ENCODE data around the gene PIGT. TPM values are rescaled to one million over a fixed set of nuclear protein-coding genes. Genes with fewer than 3 reads are reported as not detected.
"Not testable (repeated sequence)": the region's sequence is repeated elsewhere in the genome, so short reads cannot be mapped to it uniquely, and the experiment has no call there.

Gene PIGT
- polyA plus RNA-seq, 1 of the 3 experiments (the other 2 are of a cell fraction) = 144 TPM

- H3K27ac ChIP-seq (ENCODE audit: low read depth in 2 of 2, low read length in 1 of 2) = no peak overlapping the region
- peak overlapping the region; percentile 46 to 49; a peak in 3 of 4 replicates for H3K4me3 ChIP-seq (ENCODE audit: low read depth in 2 of 2, low read length in 1 of 2)
- CTCF ChIA-PET = interaction anchor here (0.6 to 1.7 kb wide), 13 partner anchors 11 to 301 kb away, joined by 3 to 5 read pairs (median 3); partner anchors contain the start of genes PIGT and SYS1
- WGBS (ENCODE audit: low lambda C conversion rate) = 1% methylated on average over 16 of the region's 50 CpGs
- H2AFZ ChIP-seq (ENCODE audit: low read depth) = 0 out of 2 replicates have a peak overlapping the region, but pooled peaks have one; percentile 51
- H3K79me2 ChIP-seq (ENCODE audit: insufficient read depth) = no peaks in the 10 kb centered on the region
- peak overlapping the region; percentile 71 for H3K4me2 ChIP-seq
- POLR2A ChIA-PET = no interaction called here
- H3K27me3 ChIP-seq (ENCODE audit: insufficient read depth) = peaks cover 47% of the 10 kb centered on the region; the same call in 1 of the 2 replicates
- H3K9ac ChIP-seq = no peak overlapping the region
- no peaks in the 10 kb centered on the region for H3F3A ChIP-seq (replicated peaks; ENCODE audit: insufficient read depth)
- H4K20me1 ChIP-seq (ENCODE audit: insufficient read depth) = no peaks in the 10 kb centered on the region
- no peak for TF ChIP-seq CTCF (IDR thresholded peaks at IDR 0.05)
- TF ChIP-seq NRF1 (IDR thresholded peaks at IDR 0.05; ENCODE audit: low read depth, low read length) = no peak
- DNase-seq = peak; percentile 73
- peaks cover 0 to 5% of the 10 kb centered on the region in 2 experiments; a peak in 1 of 4 replicates for H3K4me1 ChIP-seq (ENCODE audit: control insufficient read depth in 1 of 2, insufficient read depth in 2 of 2, low read depth in 1 of 2, low read length in 1 of 2)
- H3K9me3 ChIP-seq = no peaks in the 10 kb centered on the region
- no peaks in the 10 kb centered on the region for H3K9me2 ChIP-seq
- H3K36me3 ChIP-seq (replicated peaks in 1 of 2; ENCODE audit: control insufficient read depth in 1 of 2, insufficient read depth in 2 of 2, low read length in 1 of 2) = no peaks in the 10 kb centered on the region
These were observed 54.5 kb downstream of the PIGT start for GRCh38 chr20:45470262-45470931.

GRCh38 chr20:45470937-45471336 is 55.0 kb downstream of the PIGT start:
- H3K9me3 ChIP-seq = no peaks in the 10 kb centered on the region
- H3K9me2 ChIP-seq = no peaks in the 10 kb centered on the region
- H3K4me2 ChIP-seq = peak overlapping the region; percentile 71
- TF ChIP-seq RAD21 (IDR thresholded peaks at IDR 0.05; ENCODE audit: low read length) (peak; percentile 30; the same call in 1 of the 2 replicates), MAX (IDR thresholded peaks at IDR 0.05; ENCODE audit: low read depth) (no peak)
- H2AFZ ChIP-seq (ENCODE audit: low read depth) = no peak overlapping the region
- H3K79me2 ChIP-seq (ENCODE audit: insufficient read depth) = no peaks in the 10 kb centered on the region
- CTCF ChIA-PET = interaction anchor here (0.6 to 1.7 kb wide), 9 partner anchors 11 to 283 kb away, joined by 3 to 5 read pairs (median 3); no protein-coding TSS in a partner anchor
- POLR2A ChIA-PET = no interaction called here
- no peak overlapping the region for H3K9ac ChIP-seq
- DNase-seq = no peak
- no peaks in the 10 kb centered on the region for H3K36me3 ChIP-seq (replicated peaks in 1 of 2; ENCODE audit: control insufficient read depth in 1 of 2, insufficient read depth in 2 of 2, low read length in 1 of 2)
- 62% methylated on average over 10 of the region's 10 CpGs for WGBS (ENCODE audit: low lambda C conversion rate)
- H3K4me1 ChIP-seq (ENCODE audit: control insufficient read depth in 1 of 2, insufficient read depth in 2 of 2, low read depth in 1 of 2, low read length in 1 of 2) = peaks cover 0 to 5% of the 10 kb centered on the region in 2 experiments; a peak in 1 of 4 replicates
- peaks cover 43% of the 10 kb centered on the region; the same call in 1 of the 2 replicates for H3K27me3 ChIP-seq (ENCODE audit: insufficient read depth)
- no peaks in the 10 kb centered on the region for H4K20me1 ChIP-seq (ENCODE audit: insufficient read depth)
- no peaks in the 10 kb centered on the region for H3F3A ChIP-seq (replicated peaks; ENCODE audit: insufficient read depth)
- H3K27ac ChIP-seq (ENCODE audit: low read depth in 2 of 2, low read length in 1 of 2) = no peak overlapping the region
- peak overlapping the region; percentile 46 to 49; a peak in 3 of 4 replicates for H3K4me3 ChIP-seq (ENCODE audit: low read depth in 2 of 2, low read length in 1 of 2)

GRCh38 chr20:45472286-45472685 is 56.3 kb downstream of the PIGT start:
- H2AFZ ChIP-seq (ENCODE audit: low read depth); H4K20me1 ChIP-seq (ENCODE audit: insufficient read depth); H3K79me2 ChIP-seq (ENCODE audit: insufficient read depth); DNase-seq; H3K36me3 ChIP-seq (replicated peaks in 1 of 2; ENCODE audit: control insufficient read depth in 1 of 2, insufficient read depth in 2 of 2, low read length in 1 of 2); H3K9ac ChIP-seq; H3K4me1 ChIP-seq (ENCODE audit: control insufficient read depth in 1 of 2, insufficient read depth in 2 of 2, low read depth in 1 of 2, low read length in 1 of 2); CTCF ChIA-PET; H3F3A ChIP-seq (replicated peaks; ENCODE audit: insufficient read depth); H3K4me3 ChIP-seq (ENCODE audit: low read depth in 2 of 2, low read length in 1 of 2); H3K27ac ChIP-seq (ENCODE audit: low read depth in 2 of 2, low read length in 1 of 2); H3K9me2 ChIP-seq; H3K9me3 ChIP-seq; POLR2A ChIA-PET; H3K4me2 ChIP-seq: not testable (repeated sequence)
- 31% methylated on average over 3 of the region's 3 CpGs for WGBS (ENCODE audit: low lambda C conversion rate)
- peaks cover 32% of the 10 kb centered on the region; the same call in 1 of the 2 replicates for H3K27me3 ChIP-seq (ENCODE audit: insufficient read depth)

Small RNA genes within 50 kb of the gene (small RNA-seq; reads per million reads assigned to genes)
- gene MIR6812 = 0 to 0.20 (median 0) reads per million in 7 experiments

Other genes with a start within 250 kb of the PIGT start
- gene PI3, start 241.2 kb upstream of the PIGT start, polyA plus RNA-seq (2012; rRNA removed) = 0.12 TPM in 1 of 2 replicates, not detected in the other
- not detected in 2 replicates for gene SEMG1, start 209.1 kb upstream of the PIGT start, polyA plus RNA-seq (2012; rRNA removed)
- gene SEMG2, start 194.8 kb upstream of the PIGT start, polyA plus RNA-seq (2012; rRNA removed) = not detected in 2 replicates
- not detected in 2 replicates for gene SLPI, start 161.6 kb upstream of the PIGT start, polyA plus RNA-seq (2012; rRNA removed)
- gene RBPJL, start 109.3 kb upstream of the PIGT start, polyA plus RNA-seq (2012; rRNA removed) = not detected in 2 replicates
- 0.13 and 0.16 TPM in 2 replicates for gene MATN4, start 107.8 kb upstream of the PIGT start, polyA plus RNA-seq (2012; rRNA removed)
- gene SDC4, start 67.7 kb upstream of the PIGT start, polyA plus RNA-seq (2012; rRNA removed) = 131 and 192 TPM in 2 replicates
- 26.5 and 26.9 TPM in 2 replicates for gene SYS1, start 53.0 kb upstream of the PIGT start, polyA plus RNA-seq (2012; rRNA removed)
- gene TP53TG5, start 37.8 kb upstream of the PIGT start, polyA plus RNA-seq (2012; rRNA removed) = not detected in 2 replicates
- 22.4 and 24.5 TPM in 2 replicates for gene DBNDD2, start 7.9 kb upstream of the PIGT start, polyA plus RNA-seq (2012; rRNA removed)
- 0.21 TPM in 1 of 2 replicates, not detected in the other for gene WFDC2, start 53.6 kb downstream of the PIGT start, polyA plus RNA-seq (2012; rRNA removed)
- not detected in 2 replicates for gene SPINT3, start 99.5 kb downstream of the PIGT start, polyA plus RNA-seq (2012; rRNA removed)
- not detected in 2 replicates for gene WFDC6, start 123.3 kb downstream of the PIGT start, polyA plus RNA-seq (2012; rRNA removed)
- gene EPPIN, start 131.3 kb downstream of the PIGT start, polyA plus RNA-seq (2012; rRNA removed) = not detected in 2 replicates
- gene WFDC8, start 163.1 kb downstream of the PIGT start, polyA plus RNA-seq (2012; rRNA removed) = not detected in 2 replicates
- gene WFDC10A, start 213.6 kb downstream of the PIGT start, polyA plus RNA-seq (2012; rRNA removed) = not detected in 2 replicates
- not detected in 2 replicates for gene WFDC9, start 215.1 kb downstream of the PIGT start, polyA plus RNA-seq (2012; rRNA removed)

Measured in SK-N-SH (cell line).